H1 (cell line): ENCODE measurements around the gene C15orf62. TPM values are rescaled to one million over a fixed set of nuclear protein-coding genes. Genes with fewer than 3 reads are reported as not detected.
A peak's percentile ranks its signal among the peaks of the same experiment; 100 is the strongest.

ENCODE experiments used
- CEBPB ChIP-seq: IDR thresholded peaks from 2 replicates; pipeline ENCODE4 v1.6.1; 2012; ENCODE audit warnings: low read depth, low read length
- CHD7 ChIP-seq: fragments of 300-600 bp; sonication (generic); IDR thresholded peaks from 2 replicates; pipeline ENCODE4 v1.7.1; 2012; ENCODE audit warnings: low read length, moderate library complexity, mild to moderate bottlenecking, inconsistent platforms; ENCODE audit not compliant: insufficient replicate concordance
- KDM4A ChIP-seq: IDR thresholded peaks from one replicate; pipeline ENCODE4 v1.7.1; 2012; ENCODE audit warnings: low read depth, mild to moderate bottlenecking, moderate library complexity, low read length, inconsistent platforms; ENCODE audit not compliant: severe bottlenecking
- MAX ChIP-seq: IDR thresholded peaks from 2 replicates; pipeline ENCODE4 v1.6.1; 2012; ENCODE audit warnings: inconsistent platforms
- NANOG ChIP-seq: IDR thresholded peaks from 2 replicates; pipeline ENCODE4 v1.6.1; 2011; ENCODE audit warnings: low read length, low read depth, mild to moderate bottlenecking, inconsistent platforms; ENCODE audit not compliant: insufficient read depth, poor library complexity, severe bottlenecking
- POLR2A ChIP-seq, 2 experiments: IDR thresholded peaks; 1 replicate in 1 of 2; 2 replicates in 1 of 2; pipeline ENCODE4 v1.6.1; 2011; ENCODE audit warnings: low read depth in 2 of 2, low read length in 2 of 2, mild to moderate bottlenecking in 2 of 2; ENCODE audit errors: control extremely low read depth in 1 of 2
- RFX5 ChIP-seq: IDR thresholded peaks from 2 replicates; pipeline ENCODE4 v1.6.1; 2011; ENCODE audit warnings: low read depth, low read length, improper control_type of control experiment, borderline replicate concordance
- SAP30 ChIP-seq: fragments of 300-600 bp; sonication (generic); IDR thresholded peaks from 2 replicates; pipeline ENCODE4 v1.7.1; 2012; ENCODE audit warnings: low read length, moderate library complexity, mild to moderate bottlenecking, inconsistent platforms; ENCODE audit not compliant: insufficient read depth, insufficient replicate concordance
- SIN3A ChIP-seq, 2 experiments: IDR thresholded peaks in 1 of 2; conservative IDR thresholded peaks in 1 of 2; 2 replicates each; pipeline ENCODE4 v1.6.1; 2011 to 2012; ENCODE audit warnings: low read length in 2 of 2, improper control_type of control experiment in 1 of 2, low read depth in 1 of 2, mild to moderate bottlenecking in 1 of 2
- polyA plus RNA-seq, 7 experiments: library from polyadenylated mRNA; depleted of rRNA in 3 of 7; stranded (reverse) in 5 of 7; unstranded in 2 of 7; fragments of >200 nt in 5 of 7; fragments of 200-250 nt in 2 of 7; gene quantifications; 1 replicate in 5 of 7; 2 replicates in 1 of 7; 4 replicates in 1 of 7; pipeline versions ENCODE4 v1.2.1 to v1.2.3, GENCODE V29; 2011 to 2013; ENCODE audit warnings: missing spikeins in 2 of 7, mixed read lengths in 2 of 7
- total RNA-seq: library from RNA; stranded (reverse); fragmentation: NEBNext Ultra II Directional; extraction: Animal tissue kit (Norgen Biotek cat#: 25700); gene quantifications from 2 replicates; pipeline ENCODE4 v1.2.1, GENCODE V29; 2021

Gene C15orf62
- total and polyA plus RNA-seq, 2 of the 8 experiments (the other 6 are each of a cell fraction or from before 2014, with no cell fraction given) = 0.06 to 0.56 TPM

- TF ChIP-seq CHD7 (no peak), CEBPB (no peak), SAP30 (no peak), POLR2A (IDR thresholded peaks at IDR 0.05; ENCODE audit: control extremely low read depth in 1 of 2, low read depth in 2 of 2, low read length in 2 of 2) (peak in 1 of 2 experiments; percentile 53; a peak in 1 of 3 replicates), MAX (peak; percentile 60), KDM4A (peak; percentile 91), RFX5 (no peak), SIN3A (conservative IDR thresholded peaks at IDR 0.05 in 1 of 2, IDR thresholded peaks at IDR 0.05 in 1 of 2; ENCODE audit: low read depth in 1 of 2, low read length in 2 of 2) (0 out of 4 replicates have a peak, but pooled peaks of 1 of the 2 experiments have one; percentile 20), NANOG (no peak)
Measured at GRCh38 chr15:40763801-40764628, 5.8 kb upstream of the C15orf62 start, which contains the start of gene GCHFR (continued).
